ENCODE measurements around the gene PMM1. TPM values are rescaled to one million over a fixed set of nuclear protein-coding genes. Genes with fewer than 3 reads are reported as not detected.
A peak's percentile ranks its signal among the peaks of the same experiment; 100 is the strongest.
"Not testable (repeated sequence)": the region's sequence is repeated elsewhere in the genome, so short reads cannot be mapped to it uniquely, and the experiment has no call there.

The PMM1 gene
- total RNA-seq, 2 experiments from 2014 or later = 39.0 to 42.9 TPM

DNA sequence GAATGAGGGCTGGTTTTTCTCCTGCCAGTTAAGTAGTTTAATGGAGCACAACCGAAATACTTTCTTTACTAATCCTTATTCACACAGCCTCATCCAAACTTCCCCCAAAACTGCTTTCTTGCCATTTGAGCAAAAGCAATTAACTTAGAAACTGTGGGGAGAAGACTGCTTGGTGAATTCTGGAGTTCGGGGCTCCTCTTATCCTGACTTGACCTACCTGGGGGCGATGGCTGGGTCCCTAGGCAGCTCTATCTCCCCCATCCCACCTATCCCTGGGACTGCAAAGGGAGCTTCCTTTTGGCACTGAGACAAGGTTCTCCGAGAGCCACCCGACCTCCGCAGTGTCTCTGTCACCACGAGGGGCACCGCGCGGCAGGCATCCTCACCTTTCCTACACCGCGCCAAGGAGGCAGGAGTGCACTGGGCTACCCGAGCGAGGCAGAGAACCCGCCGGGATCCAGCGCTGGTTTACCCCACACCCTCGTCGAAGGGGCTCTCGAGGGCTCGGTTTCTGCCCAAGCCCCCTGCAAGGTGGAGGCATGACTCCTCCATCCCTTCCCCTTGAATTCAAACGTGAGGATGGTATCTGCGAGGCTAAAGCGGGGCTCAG, 30.4 kb upstream of the PMM1 start:
- Mint-ChIP-seq H3K36me3 (peaks cover 12% of the 10 kb centered on the region), H3K4me3 (peak overlapping the region; percentile 97), H3K4me1 (peaks cover 33% of the 10 kb centered on the region), H3K27me3 (no peaks in the 10 kb centered on the region), H3K9me3 (no peaks in the 10 kb centered on the region), H3K27ac (peak overlapping the region; percentile 98)
- ATAC-seq (ENCODE audit: low read depth) (peak; percentile 10), DNase-seq (peak; percentile 66)
- POLR2A ChIA-PET = interaction anchor here (0.9 to 7.1 kb wide), 9 partner anchors 12 to 994 kb away, joined by 3 to 91 read pairs (median 8); partner anchors contain the start of genes PMM1, POLDIP3, SNU13 and TOB2

DNA sequence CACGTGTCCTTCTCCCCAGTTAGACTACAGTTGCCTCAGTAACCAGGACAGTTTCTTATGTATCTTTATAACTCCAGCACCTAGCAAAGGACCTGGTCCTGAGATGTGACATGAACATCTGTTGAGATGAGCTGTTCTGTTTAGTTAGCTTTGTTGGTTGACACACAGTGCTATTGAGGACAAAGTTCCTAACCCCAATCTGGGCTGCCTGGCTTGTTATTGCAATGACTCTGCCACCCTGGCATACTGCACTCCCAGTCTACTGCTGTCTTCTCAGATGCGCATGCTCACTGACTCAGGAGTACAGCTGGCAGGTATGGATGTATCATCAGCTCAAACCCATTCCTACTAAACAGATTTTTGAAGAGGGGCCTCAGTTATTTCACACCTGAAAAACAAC, 23.8 kb upstream of the PMM1 start:
- ATAC-seq (ENCODE audit: low read depth) (no peak), DNase-seq (no peak)
- H3K4me3 Mint-ChIP-seq = no peak overlapping the region
- H3K27ac Mint-ChIP-seq = no peak overlapping the region
- H3K27me3 Mint-ChIP-seq = no peaks in the 10 kb centered on the region
- POLR2A ChIA-PET = no interaction called here
- no peaks in the 10 kb centered on the region for H3K9me3 Mint-ChIP-seq
- peaks cover 12% of the 10 kb centered on the region for H3K36me3 Mint-ChIP-seq
- peaks cover 11% of the 10 kb centered on the region for H3K4me1 Mint-ChIP-seq

DNA sequence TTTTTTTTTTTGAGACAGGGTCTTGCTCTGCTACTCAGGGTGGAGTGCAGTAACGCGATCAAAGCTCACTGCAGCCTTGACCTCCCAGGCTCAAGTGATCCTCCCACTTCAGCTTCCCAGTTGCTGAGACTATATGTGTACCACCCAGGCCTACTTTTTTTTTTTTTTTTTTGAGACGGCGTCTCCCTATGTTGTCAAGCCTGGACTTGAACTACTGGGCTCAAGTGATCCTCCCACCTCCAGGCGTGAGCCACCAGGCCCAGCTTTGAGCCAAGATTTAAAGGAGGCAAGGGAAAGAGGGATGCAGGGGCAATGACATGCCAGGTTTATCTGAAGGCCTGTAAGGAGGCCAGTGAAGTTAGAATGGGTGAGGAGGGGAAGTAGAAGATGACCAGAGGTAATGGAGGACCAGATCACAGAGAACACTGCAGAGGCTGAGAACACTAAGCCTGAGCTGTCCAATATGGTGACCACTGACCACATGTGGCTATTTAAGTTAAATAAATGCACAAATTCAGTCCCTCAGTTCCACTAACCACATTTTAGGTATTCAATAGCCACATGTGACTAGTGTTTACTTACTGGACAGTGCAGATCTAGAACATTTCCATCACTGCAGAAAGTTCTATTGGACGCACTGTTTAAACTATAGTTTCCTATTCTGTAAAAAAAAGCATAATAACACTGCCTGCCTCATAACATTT, 23.1 kb upstream of the PMM1 start:
- POLR2A ChIA-PET = interaction anchor here (0.7 kb wide), 1 partner anchor 9 kb away, joined by 3 read pairs; no protein-coding TSS in a partner anchor
- Mint-ChIP-seq H3K9me3 (no peaks in the 10 kb centered on the region), H3K27ac (no peak overlapping the region), H3K27me3 (no peaks in the 10 kb centered on the region), H3K4me3 (no peak overlapping the region), H3K4me1 (peaks cover 10% of the 10 kb centered on the region), H3K36me3 (peaks cover 14% of the 10 kb centered on the region)
- ATAC-seq (ENCODE audit: low read depth) = no peak
- no peak for DNase-seq

DNA sequence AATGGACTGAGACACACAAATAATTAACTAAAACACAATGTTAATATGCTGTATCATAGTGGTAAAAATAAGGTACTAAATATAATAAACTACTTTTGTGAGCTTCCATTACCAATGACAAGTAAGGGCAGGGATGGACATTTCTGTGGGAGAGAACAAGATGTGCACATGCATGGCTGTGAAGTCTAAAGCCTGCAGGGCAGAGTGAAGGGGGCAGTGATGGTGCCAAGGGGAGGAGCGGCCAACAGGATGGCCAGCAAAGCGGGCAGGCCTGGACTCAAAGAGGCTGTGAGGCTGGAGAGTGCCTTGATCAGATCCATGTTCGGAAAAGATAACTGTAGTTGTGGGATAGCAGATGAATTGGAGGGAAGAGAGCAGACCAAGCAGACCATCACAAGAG, 18.7 kb upstream of the PMM1 start:
- Mint-ChIP-seq H3K36me3 (peaks cover 40% of the 10 kb centered on the region), H3K27me3 (peaks cover 8% of the 10 kb centered on the region), H3K4me1 (peaks cover 17% of the 10 kb centered on the region), H3K27ac (no peak overlapping the region), H3K4me3 (no peak overlapping the region), H3K9me3 (no peaks in the 10 kb centered on the region)
- DNase-seq (no peak), ATAC-seq (ENCODE audit: low read depth) (no peak)
- POLR2A ChIA-PET = interaction anchor here (0.9 to 2.7 kb wide), 2 partner anchors 9 to 12 kb away, joined by 3 to 11 read pairs; partner anchors contain the start of genes DESI1 and XRCC6

DNA sequence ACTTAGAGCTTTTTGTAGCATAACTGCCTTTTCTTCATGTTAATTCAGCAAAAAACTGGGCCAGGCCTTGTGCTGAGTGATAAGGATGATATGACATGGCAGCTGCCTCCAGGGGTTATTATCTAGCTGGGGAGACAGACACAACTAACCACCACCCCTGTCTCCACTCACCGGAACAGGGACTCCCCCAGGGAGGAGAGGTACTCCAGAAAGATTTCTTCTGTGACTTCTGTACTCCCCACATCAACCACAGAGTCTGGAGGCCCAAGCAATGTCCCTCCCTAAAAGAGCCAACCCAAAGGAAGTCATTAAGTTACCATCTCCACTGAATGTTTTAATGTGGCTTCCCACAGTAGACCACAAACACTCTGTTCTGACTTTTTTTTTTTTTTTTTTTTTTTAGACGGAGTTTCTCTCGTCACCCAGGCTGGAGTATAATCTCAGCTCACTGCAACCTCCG, 14.3 kb upstream of the PMM1 start:
- POLR2A ChIA-PET = interaction anchor here (0.6 to 3.5 kb wide), 10 partner anchors 9 to 974 kb away, joined by 3 to 35 read pairs (median 5); partner anchors contain the start of genes DESI1, PMM1, TOB2 and XRCC6
- Mint-ChIP-seq H3K4me3 (peak overlapping the region; percentile 29), H3K27me3 (peaks cover 13% of the 10 kb centered on the region), H3K36me3 (peaks cover 58% of the 10 kb centered on the region), H3K9me3 (no peaks in the 10 kb centered on the region), H3K4me1 (peaks cover 29% of the 10 kb centered on the region), H3K27ac (peak overlapping the region; percentile 61)
- DNase-seq (peak; percentile 56), ATAC-seq (ENCODE audit: low read depth) (peak; percentile 93)

DNA sequence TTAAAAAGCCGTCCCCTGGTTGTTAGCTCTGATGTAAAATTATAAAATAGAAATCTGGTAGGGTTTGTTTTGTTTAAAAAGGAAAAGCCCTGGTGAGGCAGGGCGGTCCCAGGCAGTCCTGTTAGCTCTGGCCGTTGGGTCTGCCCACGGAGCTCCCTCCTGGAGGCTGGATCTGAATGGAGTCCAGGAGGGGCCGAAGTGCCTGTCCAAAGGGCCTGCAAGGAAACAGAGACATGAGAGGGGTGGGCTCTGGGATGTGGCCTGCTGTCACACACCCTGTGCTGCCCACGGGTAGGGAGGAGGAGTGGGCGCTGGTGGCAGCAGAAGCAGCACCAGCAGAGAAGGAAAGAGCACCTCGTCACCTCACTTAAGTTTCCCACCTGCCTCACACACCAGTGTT, 11.3 kb upstream of the PMM1 start:
- ATAC-seq (ENCODE audit: low read depth) (no peak), DNase-seq (no peak)
- Mint-ChIP-seq H3K9me3 (no peaks in the 10 kb centered on the region), H3K27ac (no peak overlapping the region), H3K36me3 (peaks cover 45% of the 10 kb centered on the region), H3K4me1 (peaks cover 28% of the 10 kb centered on the region), H3K27me3 (peaks cover 13% of the 10 kb centered on the region), H3K4me3 (no peak overlapping the region)
- POLR2A ChIA-PET = interaction anchor here (1.0 kb wide), 1 partner anchor 11 kb away, joined by 6 read pairs; the partner anchor contains the start of gene PMM1

DNA sequence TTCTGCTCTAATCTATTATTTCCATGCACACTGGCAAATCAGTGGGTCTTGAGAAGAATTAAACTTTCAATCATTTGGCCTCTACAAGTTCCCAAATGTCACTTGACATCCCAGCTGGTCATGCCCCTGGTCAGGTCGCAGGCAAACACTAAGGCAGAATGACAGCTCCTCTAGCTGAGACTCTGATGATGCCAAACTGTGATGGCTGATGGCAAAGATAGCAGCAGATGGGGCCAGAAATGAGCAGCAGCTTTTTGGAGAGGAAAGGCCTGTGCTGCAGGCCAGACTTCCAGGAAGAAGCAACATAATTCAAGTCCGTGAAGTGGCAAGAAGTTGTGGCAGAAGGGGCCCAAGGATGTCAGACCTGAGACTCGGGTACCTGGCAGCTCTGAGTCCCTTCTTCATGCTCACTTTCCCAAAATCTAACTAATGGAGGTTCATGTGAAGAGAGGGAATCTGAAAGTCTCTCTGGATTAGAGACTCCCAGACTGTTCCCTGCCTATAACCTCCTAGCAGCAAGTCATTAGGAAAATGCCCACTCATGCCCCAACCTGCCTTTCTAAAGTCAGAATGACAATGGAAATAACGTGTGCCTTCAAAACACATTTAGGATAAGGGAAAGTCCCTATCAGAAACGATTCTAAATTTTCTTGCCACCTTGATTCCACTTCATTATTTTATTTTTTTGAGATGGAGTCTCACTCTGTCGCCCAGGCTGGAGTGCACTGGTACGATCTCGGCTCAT, 9.4 kb upstream of the PMM1 start:
- H3K4me3 Mint-ChIP-seq = no peak overlapping the region
- H3K27ac Mint-ChIP-seq = no peak overlapping the region
- H3K4me1 Mint-ChIP-seq = peaks cover 22% of the 10 kb centered on the region
- DNase-seq = no peak
- POLR2A ChIA-PET = interaction anchor here (1.1 to 1.4 kb wide), 2 partner anchors 9 kb away, joined by 3 to 6 read pairs; partner anchors contain the start of gene PMM1
- peaks cover 4% of the 10 kb centered on the region for H3K27me3 Mint-ChIP-seq
- peaks cover 26% of the 10 kb centered on the region for H3K36me3 Mint-ChIP-seq
- no peaks in the 10 kb centered on the region for H3K9me3 Mint-ChIP-seq
- ATAC-seq (ENCODE audit: low read depth) = no peak

DNA sequence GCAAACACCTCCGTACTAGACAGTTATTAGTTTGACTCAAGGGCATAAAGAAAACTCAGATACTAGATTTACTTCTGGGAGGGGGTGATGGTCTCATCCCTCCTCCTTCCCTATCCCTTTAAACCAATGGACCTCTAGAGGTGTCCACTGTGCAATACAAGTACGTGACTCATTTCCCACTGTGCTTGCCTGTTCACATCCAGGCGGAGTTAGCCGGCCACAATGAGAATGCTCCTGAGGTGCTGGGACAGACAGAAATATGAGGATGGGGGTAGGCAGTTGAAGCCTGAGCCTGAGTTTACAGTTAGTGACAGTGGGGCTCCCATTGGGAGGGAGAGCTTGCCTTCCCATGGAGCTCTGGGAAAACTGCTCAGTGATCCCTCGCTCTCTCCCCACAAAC, 8.4 kb upstream of the PMM1 start:
- H3K4me1 Mint-ChIP-seq = peaks cover 15% of the 10 kb centered on the region
- ATAC-seq (ENCODE audit: low read depth) = no peak

DNA sequence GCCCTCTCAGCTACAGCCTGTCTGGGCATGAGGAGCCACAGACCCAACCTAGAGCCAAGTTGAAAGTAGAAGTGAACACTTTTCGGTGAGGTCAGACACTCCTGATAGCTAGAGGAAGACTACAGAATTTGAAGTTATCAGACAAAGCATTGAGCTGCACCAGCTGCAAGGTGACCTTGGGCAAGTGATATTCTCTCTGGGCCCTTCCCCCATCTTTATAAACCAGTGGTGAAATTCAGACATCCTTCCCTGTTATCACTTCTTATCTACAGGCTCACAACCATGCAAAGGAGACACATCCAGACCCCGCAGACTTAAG, 8.0 kb upstream of the PMM1 start:
- Mint-ChIP-seq H3K27me3 (peaks cover 3% of the 10 kb centered on the region), H3K27ac (no peak overlapping the region), H3K4me3 (no peak overlapping the region), H3K36me3 (peaks cover 20% of the 10 kb centered on the region), H3K4me1 (peaks cover 10% of the 10 kb centered on the region), H3K9me3 (no peaks in the 10 kb centered on the region)
- ATAC-seq (ENCODE audit: low read depth) (no peak), DNase-seq (no peak)
- POLR2A ChIA-PET = no interaction called here

More for the DNA sequence above, 8.4 kb upstream of the PMM1 start:
- Mint-ChIP-seq H3K27ac (no peak overlapping the region), H3K27me3 (peaks cover 4% of the 10 kb centered on the region), H3K9me3 (no peaks in the 10 kb centered on the region), H3K4me3 (no peak overlapping the region), H3K36me3 (peaks cover 25% of the 10 kb centered on the region)
- DNase-seq = no peak
- POLR2A ChIA-PET = interaction anchor here (1.4 kb wide), 1 partner anchor 8 kb away, joined by 6 read pairs; the partner anchor contains the start of gene PMM1

DNA sequence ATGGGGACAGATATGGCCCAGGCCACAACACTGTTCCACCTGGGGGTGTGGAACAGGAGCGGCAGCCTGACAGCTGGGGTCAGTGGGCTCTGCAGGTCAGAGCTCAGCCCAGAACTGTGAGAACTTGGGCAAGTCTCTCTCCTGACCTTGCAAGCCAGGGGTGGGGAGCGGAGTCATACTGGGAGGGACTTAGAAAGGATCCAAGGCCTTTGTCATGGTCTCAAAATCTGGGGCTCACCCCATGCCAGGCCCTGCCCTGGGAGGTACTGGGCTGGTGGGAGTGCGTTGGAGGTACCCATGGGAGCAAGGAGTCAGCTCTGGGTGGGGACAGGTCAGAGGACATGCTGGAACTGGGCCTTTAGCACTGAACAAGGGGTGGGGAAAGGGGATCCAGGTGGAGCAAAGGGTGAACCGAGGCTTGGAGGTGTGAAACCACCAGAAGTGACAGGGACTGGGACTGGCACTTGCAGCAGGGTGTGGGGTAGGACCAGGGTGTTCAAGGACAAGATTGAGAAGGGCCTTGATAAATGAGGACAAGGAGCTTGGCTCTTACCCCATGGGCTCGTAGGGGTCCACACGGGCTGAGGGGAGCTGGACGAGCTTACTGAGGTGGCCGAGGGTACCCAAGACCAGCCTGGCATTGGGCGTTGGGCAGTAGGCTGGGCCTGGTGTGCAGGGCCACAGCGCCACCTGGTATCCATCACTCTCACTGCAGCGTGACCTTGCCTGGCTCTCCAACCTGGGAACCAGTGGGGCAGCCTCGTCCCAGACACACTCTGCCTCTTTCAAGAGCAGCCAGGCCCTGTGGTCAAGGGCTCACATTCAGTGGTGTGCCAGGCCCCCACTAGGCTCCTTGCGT, 7.4 kb upstream of the PMM1 start:
- H3K27ac Mint-ChIP-seq = no peak overlapping the region
- no peak overlapping the region for H3K4me3 Mint-ChIP-seq
- H3K4me1 Mint-ChIP-seq = peaks cover 6% of the 10 kb centered on the region
- DNase-seq = peak; percentile 63
- no peaks in the 10 kb centered on the region for H3K9me3 Mint-ChIP-seq
- H3K36me3 Mint-ChIP-seq = peaks cover 14% of the 10 kb centered on the region
- no peaks in the 10 kb centered on the region for H3K27me3 Mint-ChIP-seq
- POLR2A ChIA-PET = interaction anchor here (0.8 kb wide), 1 partner anchor 22 kb away, joined by 3 read pairs; no protein-coding TSS in a partner anchor
- peak; percentile 82 for ATAC-seq (ENCODE audit: low read depth)

DNA sequence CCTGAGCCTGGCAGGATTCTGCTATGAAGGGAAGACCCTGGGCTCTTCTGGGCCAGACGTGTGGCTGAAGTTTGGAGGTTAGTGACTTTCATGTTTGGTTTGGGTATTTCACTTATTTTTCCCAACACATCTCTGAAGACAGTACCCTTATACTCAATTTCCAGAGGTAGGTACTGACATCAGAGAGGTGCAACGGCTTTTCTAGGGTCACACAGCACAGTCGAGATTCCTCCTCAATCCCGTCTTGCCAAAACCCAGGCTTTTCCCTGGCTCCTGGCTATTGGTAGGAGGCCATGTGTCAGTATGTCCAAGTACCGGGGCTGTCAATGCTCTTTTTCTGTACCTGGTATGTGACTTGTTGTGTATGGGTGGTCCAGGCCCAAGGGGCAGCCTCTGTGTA, 6.1 kb upstream of the PMM1 start:
- no peak for DNase-seq
- no peak overlapping the region for H3K4me3 Mint-ChIP-seq
- H3K36me3 Mint-ChIP-seq = peaks cover 8% of the 10 kb centered on the region
- no peaks in the 10 kb centered on the region for H3K9me3 Mint-ChIP-seq
- H3K27me3 Mint-ChIP-seq = no peaks in the 10 kb centered on the region
- no peak for ATAC-seq (ENCODE audit: low read depth)
- H3K27ac Mint-ChIP-seq = no peak overlapping the region
- H3K4me1 Mint-ChIP-seq = peaks cover 8% of the 10 kb centered on the region
- POLR2A ChIA-PET = no interaction called here

DNA sequence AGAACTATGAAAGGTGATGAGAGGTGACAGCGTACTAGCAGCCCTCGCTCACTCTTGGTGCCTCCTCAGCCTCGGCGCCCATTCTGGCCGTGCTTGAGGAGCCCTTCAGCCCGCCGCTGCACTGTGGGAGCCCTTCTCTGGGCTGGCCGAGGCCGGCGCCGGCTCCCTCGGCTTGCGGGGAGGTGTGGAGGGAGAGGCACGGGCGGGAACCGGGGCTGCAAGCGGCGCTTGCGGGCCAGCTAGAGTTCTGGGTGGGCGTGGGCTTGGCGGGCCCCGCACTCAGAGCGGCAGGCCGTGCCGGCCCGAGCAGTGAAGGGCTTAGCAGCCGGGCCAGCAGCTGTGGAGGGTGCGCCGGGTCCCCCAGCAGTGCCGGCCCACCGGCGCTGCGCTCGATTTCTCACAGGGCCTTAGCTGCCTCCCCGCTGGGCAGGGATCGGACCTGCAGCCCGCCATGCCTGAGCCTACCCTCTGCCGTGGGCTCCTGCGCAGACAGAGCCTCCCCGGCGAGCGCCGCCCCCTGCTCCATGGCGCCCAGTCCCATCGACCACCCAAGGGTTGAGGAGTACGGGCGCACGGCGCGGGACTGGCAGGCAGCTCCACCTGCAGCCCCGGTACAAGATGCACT, 3.8 kb upstream of the PMM1 start:
- POLR2A ChIA-PET; H3K36me3 Mint-ChIP-seq; H3K9me3 Mint-ChIP-seq; H3K4me1 Mint-ChIP-seq; DNase-seq; H3K4me3 Mint-ChIP-seq; ATAC-seq (ENCODE audit: low read depth); H3K27me3 Mint-ChIP-seq; H3K27ac Mint-ChIP-seq: not testable (repeated sequence)
